GM18505 (cell line): ENCODE measurements around the gene CACNA1I.

Experiments used
- ATAC-seq: cut with Tn5 transposase; IDR thresholded peaks from one replicate; pipeline ENCODE4 v1.9.1; 2021; ENCODE audit not compliant: unreplicated experiment
- POLR2A ChIP-seq: IDR thresholded peaks from 4 replicates; pipeline ENCODE4 v1.6.1; 2011; ENCODE audit warnings: borderline replicate concordance; ENCODE audit not compliant: insufficient read depth, insufficient read length; ENCODE audit errors: extremely low read depth

CACNA1I gene

GRCh38 chr22:39641660-39642310, 71.2 kb downstream of the CACNA1I start:
- no peak for TF ChIP-seq POLR2A
- no peak for ATAC-seq

- TF ChIP-seq POLR2A = no peak
- no peak for ATAC-seq
Observed at GRCh38 chr22:39643311-39644083, 72.9 kb downstream of the CACNA1I start.

- ATAC-seq = no peak
- no peak for TF ChIP-seq POLR2A
Observed at GRCh38 chr22:39645532-39645931, 75.0 kb downstream of the CACNA1I start.

GRCh38 chr22:39646398-39647063, 76.0 kb downstream of the CACNA1I start:
- TF ChIP-seq POLR2A = no peak

GRCh38 chr22:39647836-39648629, 77.5 kb downstream of the CACNA1I start:
- TF ChIP-seq POLR2A = no peak
- ATAC-seq = no peak

More at GRCh38 chr22:39646398-39647063, 76.0 kb downstream of the CACNA1I start:
- ATAC-seq = no peak

GRCh38 chr22:39648630-39648950, 78.0 kb downstream of the CACNA1I start:
- no peak for ATAC-seq
- no peak for TF ChIP-seq POLR2A

GRCh38 chr22:39649500-39650089, 79.0 kb downstream of the CACNA1I start:
- TF ChIP-seq POLR2A = no peak
- no peak for ATAC-seq

- no peak for ATAC-seq
- TF ChIP-seq POLR2A = no peak
Observed at GRCh38 chr22:39651053-39651996, 80.8 kb downstream of the CACNA1I start.

- no peak for ATAC-seq
- TF ChIP-seq POLR2A = no peak
Observed at GRCh38 chr22:39652990-39653786, 82.6 kb downstream of the CACNA1I start.

- TF ChIP-seq POLR2A = no peak
- ATAC-seq = no peak
Observed at GRCh38 chr22:39653787-39654077, 83.2 kb downstream of the CACNA1I start.

GRCh38 chr22:39654131-39654926, 83.8 kb downstream of the CACNA1I start:
- no peak for TF ChIP-seq POLR2A
- ATAC-seq = no peak
